Activated CD4-positive, alpha-beta T cell treated with anti-CD3 and anti-CD28 coated beads for 48 hours (primary cell): ENCODE measurements around the gene ST7.
"Not testable (repeated sequence)": the region's sequence is repeated elsewhere in the genome, so short reads cannot be mapped to it uniquely, and the experiment has no call there.

ENCODE experiments used
- DNase-seq: peaks from one replicate; pipeline ENCODE4 v3.0.0-alpha.2; 2020

The ST7 gene

DNA sequence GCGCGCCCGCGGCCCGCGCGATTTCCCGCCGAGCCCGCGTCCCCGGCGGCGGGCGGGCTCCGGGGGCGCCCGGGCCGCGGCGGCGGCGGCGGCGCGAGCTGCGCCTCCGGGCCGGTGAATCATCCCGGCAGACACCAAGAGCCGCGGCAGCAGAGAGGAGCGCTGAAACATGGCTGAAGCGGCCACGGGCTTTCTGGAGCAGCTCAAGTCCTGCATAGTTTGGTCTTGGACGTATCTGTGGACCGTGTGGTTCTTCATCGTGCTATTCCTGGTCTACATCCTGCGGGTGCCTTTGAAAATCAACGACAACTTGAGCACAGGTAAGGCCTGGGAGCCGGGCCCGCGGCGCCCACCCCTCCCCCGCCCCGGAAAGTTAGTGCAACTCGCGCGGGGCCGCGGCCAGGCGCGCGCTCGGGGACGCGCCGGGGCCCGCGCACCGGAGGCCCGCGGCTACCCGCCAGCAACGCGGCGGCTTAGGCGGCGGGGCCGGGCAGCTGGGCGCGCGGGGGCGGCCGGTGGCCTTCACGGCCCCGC is at the start of gene ST7:
ST7 (plus strand) TSS at position 130 of the 534 bp plus-strand sequence; CDS start at position 170, 40 bp downstream.
- DNase-seq, result peak; percentile 75

GRCh38 chr7:116906391-116906790 is 46.9 kb upstream of the ST7 start:
- DNase-seq, result no peak

DNA sequence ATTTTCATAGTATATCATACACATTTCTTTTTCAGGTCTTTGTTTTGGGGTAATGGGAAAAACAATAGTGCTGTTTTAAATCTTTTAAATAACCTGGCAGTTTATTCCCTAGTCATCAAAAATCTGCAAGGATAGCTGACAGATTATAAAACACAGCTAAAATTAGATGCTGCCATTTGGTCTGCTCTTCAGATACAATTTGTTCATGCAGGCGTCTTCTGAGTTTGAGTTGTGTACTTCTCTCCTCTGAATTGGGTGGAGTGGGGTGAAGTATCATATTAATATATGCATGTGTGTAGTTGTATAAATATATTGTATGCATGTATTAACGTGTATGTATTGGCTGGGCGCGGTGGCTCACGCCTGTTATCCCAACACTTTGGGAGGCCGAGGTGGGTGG is 42.9 kb upstream of the ST7 start:
- no peak for DNase-seq

GRCh38 chr7:116911801-116912200 is 41.5 kb upstream of the ST7 start:
- DNase-seq, result no peak

- no peak for DNase-seq
These were observed 40.9 kb upstream of the ST7 start for GRCh38 chr7:116912269-116912909.

GRCh38 chr7:116918704-116919103 is 34.6 kb upstream of the ST7 start:
- DNase-seq, result no peak

DNA sequence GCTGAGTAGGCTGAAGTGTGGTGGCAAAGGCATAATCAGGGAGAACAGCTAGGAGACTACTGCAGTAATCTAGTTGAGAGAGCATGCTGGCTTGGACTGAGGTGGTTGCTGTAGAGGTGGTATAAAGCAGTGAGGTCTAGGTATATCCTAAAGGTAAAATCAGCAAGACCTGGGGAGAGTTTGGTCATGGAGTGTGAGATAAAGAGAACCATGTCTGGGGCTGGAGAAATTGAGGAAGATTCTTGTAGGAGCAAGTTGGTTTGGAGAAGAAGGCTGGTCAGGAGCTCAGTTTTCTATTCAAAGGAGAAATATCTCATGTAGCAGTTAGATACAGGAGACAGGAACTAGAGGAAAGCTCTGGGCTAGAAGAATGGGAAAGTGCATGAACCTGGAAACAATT is 32.9 kb upstream of the ST7 start:
- no peak for DNase-seq

DNA sequence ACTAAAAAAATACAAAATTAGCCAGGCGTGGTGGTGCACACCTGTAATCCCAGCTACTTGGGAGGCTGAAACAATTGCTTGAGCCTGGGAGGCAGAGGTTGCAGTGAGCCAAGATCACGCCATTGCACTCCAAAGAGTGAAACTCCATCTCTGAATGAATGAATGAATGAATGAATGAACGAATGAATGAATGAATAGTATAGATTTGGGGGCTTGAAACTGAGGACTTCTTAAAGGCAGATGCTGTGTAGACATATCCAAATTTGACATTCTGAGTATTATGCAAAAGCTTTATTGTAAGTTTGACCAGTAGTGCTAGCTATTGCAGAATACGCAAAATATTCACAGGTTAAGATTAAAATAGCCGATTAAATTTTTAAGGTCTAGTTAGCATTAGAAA is 30.8 kb upstream of the ST7 start:
- no peak for DNase-seq

DNA sequence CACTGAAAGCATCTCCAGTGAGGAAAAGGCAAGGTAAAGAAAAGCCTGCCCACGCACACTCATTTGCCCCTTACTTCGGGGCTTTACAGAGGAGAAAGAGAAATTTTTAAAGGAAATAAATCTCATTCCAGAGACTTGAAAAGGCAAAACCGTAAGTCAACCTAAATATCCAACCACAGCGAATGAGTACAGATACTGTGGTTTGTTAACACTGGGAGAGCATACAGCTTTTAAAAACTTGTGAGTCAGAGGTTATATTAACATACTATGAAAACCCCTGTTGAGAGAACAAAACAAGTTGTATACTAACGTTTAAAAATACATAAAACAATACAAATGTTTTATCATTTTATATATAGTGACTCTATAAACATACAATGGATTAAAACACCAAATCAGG is 28.6 kb upstream of the ST7 start:
- DNase-seq, result no peak

DNA sequence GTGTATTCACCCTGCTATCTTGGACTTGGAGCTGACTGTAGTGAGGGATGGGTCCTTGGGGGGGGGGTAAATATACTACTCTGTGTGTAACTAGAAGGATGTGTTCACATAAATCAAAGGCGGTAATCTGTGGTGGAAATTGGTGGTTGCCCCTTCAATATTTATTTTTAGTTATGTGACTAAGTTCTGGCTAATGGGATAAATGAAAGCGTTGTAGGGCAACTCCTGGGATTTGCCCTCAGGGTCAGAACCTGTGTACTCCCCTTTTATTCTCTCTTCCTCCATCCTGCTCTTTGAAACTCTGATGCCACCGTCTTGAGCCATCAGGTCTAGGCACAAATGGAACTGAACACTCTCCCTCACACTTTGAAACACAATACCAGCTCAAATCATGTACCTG is 24.3 kb upstream of the ST7 start:
- DNase-seq, result no peak

- peak; percentile 85 for DNase-seq
These were observed 23.1 kb upstream of the ST7 start for GRCh38 chr7:116929914-116930913.

DNA sequence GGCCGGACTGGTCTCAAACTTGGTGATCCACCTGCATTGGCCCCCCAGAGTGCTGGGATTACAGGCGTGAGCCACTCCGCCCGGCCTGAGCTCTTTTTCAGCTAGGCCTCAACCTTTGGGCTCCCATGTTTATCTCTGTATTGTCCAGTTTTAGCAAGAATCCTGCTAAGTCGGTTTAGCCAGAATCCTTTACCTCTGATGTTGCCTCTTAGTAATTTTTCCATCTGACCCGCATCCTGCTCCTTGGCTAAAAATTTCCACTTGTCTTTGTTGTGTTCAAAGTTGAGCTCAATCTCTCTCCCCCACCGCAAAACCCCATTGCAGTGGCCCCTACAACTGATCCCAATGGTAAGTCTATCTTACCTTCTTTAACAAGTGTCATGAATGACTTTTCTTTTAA is 20.7 kb upstream of the ST7 start:
- no peak for DNase-seq

- DNase-seq, result no peak
These were observed 19.8 kb upstream of the ST7 start for GRCh38 chr7:116933465-116933864.

DNA sequence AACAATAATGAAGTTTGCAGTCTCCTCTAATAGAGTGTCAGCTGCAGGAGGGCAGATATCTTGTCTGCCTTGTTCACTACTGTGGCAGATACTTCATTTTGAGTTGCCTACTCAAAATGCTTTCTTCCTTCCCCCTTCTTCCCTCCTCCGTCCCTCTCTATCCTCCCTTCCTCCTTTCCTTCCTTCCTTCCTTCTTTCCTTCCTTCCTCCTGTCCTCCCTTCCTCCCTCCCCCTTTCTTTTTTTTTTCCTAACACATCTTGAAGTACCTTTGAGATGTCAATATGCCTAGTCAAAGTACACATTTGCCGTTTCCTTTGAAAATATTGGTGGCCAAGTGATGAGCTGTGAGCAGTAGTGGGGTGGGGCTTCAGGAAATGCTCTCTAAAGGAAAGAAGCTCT is 18.7 kb upstream of the ST7 start:
- DNase-seq, result no peak

DNA sequence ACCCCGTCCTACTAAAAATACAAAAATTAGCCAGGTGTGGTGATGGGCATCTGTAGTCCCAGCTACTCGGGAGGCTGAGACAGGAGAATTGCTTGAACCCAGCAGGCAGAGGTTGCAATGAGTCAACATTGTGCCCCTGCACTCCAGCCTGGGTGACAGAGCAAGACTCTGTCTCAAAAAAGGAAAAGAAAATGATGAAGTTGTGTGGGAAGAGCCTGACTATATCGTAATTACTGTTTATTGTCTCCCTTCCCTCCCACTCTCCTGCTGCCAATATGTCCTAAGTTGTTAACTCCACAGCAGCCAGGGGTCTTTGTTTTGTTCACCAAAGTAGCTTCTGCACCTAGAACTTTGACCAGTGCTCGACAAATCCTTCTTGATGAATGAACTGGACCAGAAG is 16.5 kb upstream of the ST7 start:
- DNase-seq, result not testable (repeated sequence)

DNA sequence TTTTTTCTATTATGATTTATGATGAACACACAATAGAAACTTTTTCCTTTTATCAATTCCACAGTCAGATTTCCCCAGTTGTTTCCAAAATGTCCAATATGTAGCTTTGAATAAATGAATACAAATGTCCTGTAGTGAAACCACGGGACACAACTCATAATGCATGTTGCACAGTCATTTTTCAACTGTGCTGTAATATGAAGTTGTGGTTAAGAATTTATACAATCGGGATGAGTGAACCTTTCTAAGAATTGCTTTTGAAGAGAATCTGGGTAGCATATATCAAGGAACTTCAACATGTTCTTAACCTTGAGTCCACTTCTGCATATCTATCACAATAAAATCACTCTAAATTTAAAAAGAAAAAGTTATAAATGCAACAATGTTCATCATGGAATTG is 14.6 kb upstream of the ST7 start:
- no peak for DNase-seq

- DNase-seq, result no peak
These were observed 12.5 kb upstream of the ST7 start for GRCh38 chr7:116940689-116941370.

DNA sequence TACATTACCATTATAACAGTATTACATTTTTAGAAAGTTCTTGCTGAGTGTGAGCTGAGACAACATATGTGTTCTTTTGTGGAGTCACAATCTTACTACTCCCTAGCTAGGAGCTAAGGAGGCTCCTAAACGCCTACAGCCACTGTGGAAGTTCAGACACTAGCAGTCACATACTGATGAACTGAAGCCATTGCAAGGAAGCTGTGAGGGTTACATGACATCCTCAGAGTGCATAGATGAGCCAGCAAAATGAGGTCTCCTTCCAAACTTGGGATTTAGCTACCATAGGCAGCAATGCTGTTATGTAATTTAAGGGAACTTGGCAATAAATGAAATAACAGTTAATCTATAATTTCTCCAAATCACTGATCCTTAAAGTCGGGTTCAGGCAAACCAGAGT is 10.8 kb upstream of the ST7 start:
- DNase-seq, result no peak

- no peak for DNase-seq
These were observed 4.4 kb upstream of the ST7 start for GRCh38 chr7:116948934-116949333.

GRCh38 chr7:116949941-116950801 is 3.1 kb upstream of the ST7 start:
- no peak for DNase-seq

DNA sequence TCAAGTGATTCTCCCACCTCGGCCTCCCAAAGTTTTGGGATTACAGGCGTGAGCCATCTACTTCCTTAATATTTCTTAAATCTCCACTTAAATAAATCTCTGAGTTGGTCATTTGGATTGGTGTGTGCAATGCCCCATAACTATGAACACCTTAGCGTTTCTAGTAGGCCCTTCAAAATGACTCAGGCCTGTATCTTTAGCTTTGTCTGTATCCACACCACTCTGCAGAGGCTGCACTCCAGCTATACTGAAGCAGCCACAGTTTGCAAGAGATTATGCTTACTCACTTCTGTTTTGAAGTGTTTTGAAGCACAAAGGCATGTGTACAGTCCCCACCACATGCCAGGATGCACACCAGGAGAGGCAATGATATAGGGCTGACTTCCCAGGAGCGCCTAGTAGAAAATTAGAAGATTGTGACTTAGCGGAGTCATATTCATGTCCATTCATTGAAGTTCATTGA is 2.4 kb upstream of the ST7 start:
- no peak for DNase-seq
